Activated CD8-positive, alpha-beta memory T cell treated with anti-CD3 and anti-CD28 coated beads for 1 hour (primary cell): ENCODE results near the gene ITGA11.

Experiments
- DNase-seq, 2 donors: peaks; one replicate each; pipeline ENCODE4 v3.0.0-alpha.2; 2020; ENCODE audit warnings: low read depth in 1 of 2; ENCODE audit errors: extremely low read depth in 1 of 2

ITGA11 gene

DNA sequence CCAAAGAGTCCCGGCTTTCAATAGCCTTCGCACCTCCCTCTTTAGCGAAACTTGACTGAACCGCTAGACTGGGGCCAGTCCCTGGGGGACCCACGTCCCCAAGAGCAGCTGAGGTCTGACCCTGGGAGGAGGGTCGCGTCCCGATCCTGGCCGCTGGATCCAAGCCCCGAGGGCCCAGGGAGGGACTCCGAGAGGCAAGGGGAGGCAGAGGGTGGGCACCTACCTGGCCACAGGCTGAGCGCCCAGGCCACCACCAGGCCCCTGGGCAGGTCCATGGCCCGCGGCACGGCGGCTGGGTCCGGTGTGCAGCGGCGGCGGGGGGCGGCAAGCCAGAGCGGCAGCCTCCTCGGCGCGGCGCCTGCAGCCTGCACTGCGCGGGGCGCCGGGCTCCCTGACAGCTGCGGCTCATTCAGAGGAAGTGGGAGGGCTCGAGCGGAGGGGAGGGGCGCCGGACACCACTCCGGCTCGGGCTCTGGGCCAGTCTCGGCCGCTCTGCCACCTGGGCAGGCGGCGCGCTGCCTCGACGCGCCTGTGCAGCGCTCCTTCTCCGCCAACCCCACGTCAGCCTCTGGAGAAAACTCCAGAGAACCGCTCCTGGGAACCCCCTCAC is at the start of gene ITGA11:
Gene ITGA11, minus strand, starts transcription at position 372 of the 610 bp plus-strand sequence. Its CDS starts 97 bp downstream, at position 275.
- DNase-seq, result no peak

DNA sequence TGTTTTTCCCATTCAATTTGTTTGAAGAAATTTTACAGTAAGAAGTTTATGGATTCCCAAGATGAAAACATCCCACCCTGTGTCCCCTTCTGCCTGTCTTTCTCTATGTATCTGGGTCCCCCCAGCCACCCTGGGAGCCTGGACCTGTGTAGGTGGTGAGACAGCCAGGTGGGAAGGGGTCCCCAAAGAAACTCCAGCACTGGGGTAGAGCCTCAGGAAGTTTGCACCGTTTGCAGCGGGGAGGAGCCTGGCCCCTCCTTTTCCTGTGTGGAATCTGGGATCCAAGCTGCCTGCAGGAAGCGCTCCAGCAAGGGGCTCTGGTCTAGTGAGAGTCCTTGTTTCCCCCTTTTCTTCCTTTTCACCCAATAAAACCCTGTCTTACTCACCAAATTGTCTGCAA is 49.4 kb upstream of the ITGA11 start:
- no peak for DNase-seq

DNA sequence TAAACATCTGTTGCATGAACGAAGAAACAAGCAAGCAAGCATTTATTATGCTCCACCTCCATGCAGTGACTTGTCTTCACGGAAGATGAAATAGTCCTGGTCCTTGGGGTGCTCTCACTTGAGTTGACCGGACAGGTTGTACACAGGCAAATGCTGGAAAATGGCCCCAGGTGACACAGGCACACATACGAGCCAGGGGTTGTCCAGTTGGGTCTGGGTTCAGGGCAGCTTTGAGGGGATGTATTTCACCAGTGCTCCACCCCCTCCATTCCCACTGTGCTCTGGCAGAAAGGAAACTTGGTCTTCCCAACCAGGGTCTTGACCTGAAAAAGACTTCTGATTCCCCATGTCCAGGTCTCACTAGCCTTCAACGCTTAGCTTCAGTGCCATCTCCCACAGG is 48.3 kb upstream of the ITGA11 start:
- DNase-seq, result no peak

DNA sequence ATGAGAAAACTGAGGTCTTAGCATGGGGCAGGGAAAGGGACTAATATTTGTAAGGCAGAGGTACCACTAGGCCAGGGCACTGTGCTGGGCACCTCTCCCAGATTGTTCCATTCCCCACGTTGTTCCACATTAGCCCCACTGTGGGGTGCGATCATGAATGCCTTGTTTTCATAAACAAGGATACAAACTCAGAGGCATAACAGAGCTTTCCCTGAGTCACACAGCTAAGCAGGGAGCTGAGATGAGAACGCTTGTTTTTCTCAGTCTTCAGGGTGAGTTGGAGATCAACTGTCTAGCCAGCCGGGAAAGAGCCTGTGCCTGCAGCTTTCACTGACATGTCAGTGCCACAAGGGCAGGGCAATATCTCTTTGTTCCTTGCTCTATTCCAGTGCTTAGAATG is 47.9 kb upstream of the ITGA11 start:
- no peak for DNase-seq

DNA sequence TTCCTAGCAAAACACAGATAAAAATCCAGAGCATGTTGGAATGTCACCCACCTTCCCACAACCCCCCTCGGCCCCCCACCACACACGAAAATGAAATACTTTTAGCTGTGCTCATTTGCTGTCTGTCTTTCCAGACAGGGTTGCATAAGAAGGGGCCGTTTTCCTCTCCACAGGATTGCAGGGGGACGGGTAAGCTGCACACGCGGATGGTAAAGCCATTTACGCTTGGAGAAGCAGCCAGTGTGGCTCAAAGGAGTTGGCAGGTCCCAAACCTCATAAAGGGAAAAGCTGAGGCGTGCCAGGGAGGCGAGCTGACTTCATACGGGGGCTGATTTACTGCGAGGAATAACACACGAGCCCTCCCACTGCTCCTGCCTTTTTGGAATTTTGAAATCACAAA is 47.4 kb upstream of the ITGA11 start:
- no peak for DNase-seq

DNA sequence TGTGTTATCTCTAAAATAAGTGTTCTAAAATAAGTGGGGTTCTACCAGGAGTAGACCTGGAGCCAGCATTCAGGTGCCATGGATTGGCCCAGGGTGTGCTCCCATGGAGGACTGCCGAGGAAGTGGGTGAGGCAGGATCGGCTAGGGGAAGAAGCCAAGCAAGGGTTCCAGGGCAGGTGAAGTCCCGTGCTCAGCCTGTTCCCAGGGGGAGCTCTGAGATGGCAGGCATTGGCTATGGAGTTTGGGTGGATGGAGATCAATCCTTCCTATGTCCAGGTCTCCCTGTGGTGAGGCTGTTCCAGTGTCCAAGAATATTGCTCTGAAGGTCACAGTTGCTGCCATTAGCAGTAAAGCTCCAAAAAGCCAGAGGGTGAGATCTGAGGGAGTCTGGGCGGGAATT is 46.9 kb upstream of the ITGA11 start:
- DNase-seq, result no peak

GRCh38 chr15:68475449-68475848 is 43.5 kb upstream of the ITGA11 start:
- DNase-seq, result no peak

GRCh38 chr15:68471541-68471940 is 39.6 kb upstream of the ITGA11 start:
- no peak for DNase-seq

DNA sequence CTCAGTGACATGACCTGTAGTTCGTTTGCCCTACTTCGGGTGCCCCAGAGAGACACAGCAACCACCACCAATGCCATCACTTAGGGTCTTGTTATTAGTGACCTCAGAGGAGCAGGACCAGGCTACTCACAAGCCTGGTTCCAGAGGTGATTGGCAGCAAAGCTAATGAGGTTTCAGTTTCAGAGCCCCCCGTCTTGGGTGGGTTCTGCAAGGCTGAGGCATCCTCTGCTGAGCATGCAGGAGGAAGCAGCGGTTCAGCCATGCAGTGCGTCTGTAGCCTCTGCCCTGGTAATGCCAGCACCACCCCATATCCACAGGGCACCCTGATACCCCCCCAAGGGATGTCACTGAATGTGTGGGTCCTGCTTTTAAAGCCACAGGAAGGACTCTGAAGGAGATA is 39.0 kb upstream of the ITGA11 start:
- no peak for DNase-seq

DNA sequence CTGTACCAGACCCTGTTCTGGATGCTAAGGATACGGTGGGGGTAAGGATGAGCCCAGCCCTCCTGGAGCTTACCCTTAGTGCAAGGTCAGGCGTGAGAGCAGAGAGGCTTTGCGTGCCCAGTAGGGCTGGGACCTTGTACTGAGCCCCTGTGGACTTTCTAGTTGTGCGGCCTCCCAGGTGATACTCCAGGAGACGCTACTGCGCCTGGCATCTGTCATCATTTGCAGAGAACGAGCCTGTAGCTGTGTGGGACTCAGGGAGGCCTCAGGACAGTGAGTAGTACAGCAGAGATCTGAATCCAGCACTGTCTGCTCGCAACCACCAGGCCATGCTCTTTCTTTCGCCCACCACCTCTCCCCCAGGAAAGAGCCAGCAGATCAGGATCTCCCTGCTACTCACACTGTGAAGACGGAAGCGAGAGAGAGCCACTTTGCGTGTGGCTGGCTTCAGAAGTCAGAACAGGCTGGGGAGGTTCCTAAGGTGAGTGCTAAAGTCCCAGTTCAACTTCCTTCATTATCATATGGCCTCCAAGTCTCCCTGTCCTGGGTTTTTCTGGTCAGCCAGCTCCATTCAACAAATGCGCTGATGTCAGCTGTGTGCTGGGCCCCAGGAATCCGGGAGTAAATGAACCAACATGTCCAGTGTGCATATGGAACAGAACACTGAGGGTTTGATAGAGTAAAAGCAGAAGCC is 38.2 kb upstream of the ITGA11 start:
- no peak for DNase-seq

DNA sequence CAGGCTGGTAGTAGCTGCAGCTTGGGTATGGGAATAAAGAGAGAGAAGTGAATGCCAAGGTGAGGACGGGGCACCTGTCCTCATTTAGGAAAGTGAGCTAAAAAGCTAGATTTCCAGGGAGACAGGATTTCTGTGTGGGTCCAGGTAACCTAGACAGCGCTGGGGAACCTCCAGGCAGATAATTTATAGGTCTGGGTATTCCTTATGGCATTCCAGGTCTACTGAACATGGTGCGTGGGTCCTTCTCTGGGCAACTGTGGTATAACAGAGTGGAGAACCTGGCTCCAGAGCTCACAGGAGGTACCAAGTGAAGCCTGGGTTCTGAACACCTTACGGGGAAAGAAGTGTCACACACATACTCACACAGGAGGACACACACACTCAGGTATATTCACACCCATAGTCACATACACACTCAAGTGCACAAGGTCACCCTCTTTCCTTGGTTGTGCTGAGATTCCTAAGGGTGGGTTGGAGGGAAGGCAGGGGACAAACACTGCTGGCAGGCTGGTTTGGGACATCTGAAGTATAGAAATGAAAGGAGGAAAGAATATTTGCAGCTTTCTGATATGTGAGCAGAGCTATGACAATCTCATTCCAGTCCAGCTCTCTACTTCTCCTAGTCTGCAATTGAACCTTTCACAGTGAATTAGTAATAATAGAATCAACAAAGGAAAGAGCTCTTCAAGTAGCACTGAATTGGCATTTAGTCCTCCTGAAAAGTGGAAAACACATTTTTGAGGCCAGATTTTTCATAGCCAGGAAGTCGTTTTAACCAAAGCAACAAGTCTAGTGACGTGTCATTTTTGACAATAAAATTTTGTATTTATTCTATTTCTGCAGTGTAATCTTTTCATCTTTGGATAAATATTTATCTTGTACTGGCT is 37.4 kb upstream of the ITGA11 start:
- DNase-seq, result no peak

DNA sequence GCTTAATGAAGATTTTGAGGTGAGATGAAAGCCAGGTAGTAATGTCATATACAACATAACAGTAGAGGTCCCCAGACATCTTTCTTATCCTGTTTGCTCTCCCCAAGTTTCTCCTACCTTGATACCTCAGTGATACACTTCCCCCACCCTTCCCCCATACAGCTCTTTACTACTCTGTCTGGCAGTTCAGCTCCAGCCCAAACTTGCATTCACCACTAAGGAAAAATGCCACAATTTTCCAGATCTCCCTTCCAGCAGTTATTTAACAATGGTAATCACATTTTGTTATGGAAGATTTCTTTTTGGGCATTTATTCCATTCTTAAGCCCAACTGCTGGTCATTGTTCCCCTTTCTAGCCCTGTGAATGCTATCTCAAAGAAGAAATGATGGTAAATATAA is 34.9 kb upstream of the ITGA11 start:
- no peak for DNase-seq

GRCh38 chr15:68465861-68466560 is 34.0 kb upstream of the ITGA11 start:
- DNase-seq, result no peak

- no peak for DNase-seq
Observed at GRCh38 chr15:68464448-68465090, 32.6 kb upstream of the ITGA11 start.

GRCh38 chr15:68463996-68464395 is 32.0 kb upstream of the ITGA11 start:
- DNase-seq, result no peak

- no peak for DNase-seq
Observed at GRCh38 chr15:68463444-68463843, 31.5 kb upstream of the ITGA11 start.

DNA sequence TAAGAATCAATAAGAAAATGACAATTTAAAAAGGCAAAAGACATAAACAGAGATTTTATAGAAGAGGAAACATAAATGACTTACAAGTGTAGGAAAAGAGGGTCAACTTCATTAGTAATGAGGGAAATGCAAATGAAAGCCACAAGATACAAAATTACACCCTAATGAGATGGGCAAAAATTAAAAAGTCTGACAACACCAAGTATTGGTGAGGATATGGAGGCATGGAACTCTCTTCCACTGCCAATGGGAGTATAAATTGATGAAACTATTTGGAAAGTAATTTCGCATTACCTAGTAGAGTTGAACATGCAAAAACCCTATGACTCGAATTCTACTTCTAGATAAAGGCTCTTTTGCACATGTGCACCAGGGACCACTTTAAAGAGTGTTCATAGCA is 28.2 kb upstream of the ITGA11 start:
- no peak for DNase-seq

- no peak for DNase-seq
Observed at GRCh38 chr15:68450192-68450591, 18.2 kb upstream of the ITGA11 start.

DNA sequence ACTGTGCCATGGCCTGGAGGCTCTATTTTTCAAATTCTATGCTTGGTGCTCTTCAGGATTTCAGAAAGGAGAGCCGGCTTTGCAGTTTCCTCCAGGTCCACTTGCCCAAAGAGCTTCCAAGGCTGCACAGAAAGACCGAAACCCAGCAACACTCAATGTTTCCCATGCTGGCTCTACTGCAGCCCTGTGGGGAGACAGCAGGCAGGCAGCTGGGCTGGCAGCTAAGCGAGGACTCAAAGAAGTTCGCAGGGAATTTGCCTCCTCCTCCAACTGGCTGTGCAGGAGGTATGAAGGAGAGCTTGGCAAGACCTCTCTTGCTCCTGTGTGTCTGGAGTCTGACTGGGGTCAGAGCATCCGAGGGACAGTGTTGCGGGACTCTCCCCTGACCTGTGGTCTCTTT is 17.4 kb upstream of the ITGA11 start:
- no peak for DNase-seq

DNA sequence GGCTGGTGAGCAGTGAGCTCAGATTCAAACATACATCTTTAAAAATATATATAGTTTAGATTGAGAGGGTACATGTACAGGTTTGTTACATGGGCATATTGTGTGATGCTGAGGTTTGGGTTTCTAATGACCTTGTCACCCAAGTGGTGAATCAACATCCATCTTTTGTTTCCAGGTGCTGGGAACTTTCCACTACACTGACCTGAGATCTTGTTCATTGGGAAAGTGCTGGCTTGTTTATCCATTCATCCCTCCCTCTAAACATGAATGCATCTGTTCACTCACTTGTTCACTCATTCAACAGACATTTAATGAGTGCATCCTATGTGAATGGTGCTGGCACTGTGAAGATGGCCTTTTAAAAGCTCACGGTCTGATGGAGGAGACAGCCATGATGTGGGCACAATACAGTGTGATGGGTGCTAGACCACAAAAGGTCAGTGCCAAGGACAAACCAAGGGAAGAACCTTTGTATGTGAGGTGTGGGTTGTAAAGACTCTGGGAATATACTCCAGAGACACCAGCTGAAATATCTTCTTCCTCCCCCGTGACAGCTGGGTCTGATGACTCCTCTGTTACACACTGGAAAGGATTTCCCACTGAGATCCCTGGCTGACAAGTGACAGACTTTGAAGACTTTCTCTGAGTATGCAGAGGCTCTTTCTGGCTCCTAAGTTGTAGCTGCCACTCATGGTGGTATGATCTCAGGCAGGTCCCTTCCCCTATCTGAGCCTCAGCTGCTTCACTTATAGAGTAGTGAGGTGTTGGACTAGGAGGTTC is 16.2 kb upstream of the ITGA11 start:
- DNase-seq, result no peak
